HepG2 (cell line): ENCODE results near the gene PRIMPOL.

Experiments used
- BRF2 ChIP-seq: sonication (generic); formaldehyde crosslinking; IDR thresholded peaks from 2 replicates; pipeline ENCODE4 v1.8.1; 2022; ENCODE audit warnings: mild to moderate bottlenecking, missing genetic modification reagents
- CEBPB ChIP-seq: IDR thresholded peaks from 2 replicates; pipeline ENCODE4 v1.6.1; 2011; ENCODE audit warnings: low read depth, low read length, improper control_type of control experiment, borderline replicate concordance
- CTCF ChIP-seq: sonication (generic); formaldehyde crosslinking; IDR thresholded peaks from 2 replicates; pipeline ENCODE4 v1.5.0; 2020; ENCODE audit warnings: mild to moderate bottlenecking, missing genetic modification reagents, moderate library complexity
- FOXP1 ChIP-seq, 2 experiments: fragments of 450-650 bp in 1 of 2; IDR thresholded peaks; 2 replicates each; pipeline ENCODE4 v1.6.1; 2017 to 2018; ENCODE audit warnings: antibody characterized with exemption in 1 of 2
- HBP1 ChIP-seq: IDR thresholded peaks from 2 replicates; pipeline ENCODE4 v1.6.1; 2016; ENCODE audit warnings: low read depth, control low read depth
- IKZF5 ChIP-seq: IDR thresholded peaks from 2 replicates; pipeline ENCODE4 v1.6.1; 2018; ENCODE audit warnings: missing genetic modification reagents, mild to moderate bottlenecking, missing compliant biosample characterization
- JUND ChIP-seq: sonication (generic); formaldehyde crosslinking; IDR thresholded peaks from 2 replicates; pipeline ENCODE4 v1.8.0; 2022; ENCODE audit warnings: mild to moderate bottlenecking, missing genetic modification reagents
- MXD4 ChIP-seq: IDR thresholded peaks from 2 replicates; pipeline ENCODE4 v1.6.1; 2016; ENCODE audit warnings: mild to moderate bottlenecking, missing biosample characterization, missing genetic modification reagents
- TAF1 ChIP-seq: sonication (generic); formaldehyde crosslinking; IDR thresholded peaks from 2 replicates; pipeline ENCODE4 v1.4.0; 2020; ENCODE audit warnings: missing genetic modification reagents
- YY1 ChIP-seq: IDR thresholded peaks from 2 replicates; pipeline ENCODE4 v1.6.1; 2011; ENCODE audit warnings: low read length, low read depth, moderate library complexity, mild to moderate bottlenecking; ENCODE audit not compliant: insufficient read depth, insufficient replicate concordance
- ZMYM3 ChIP-seq: sonication (generic); formaldehyde crosslinking; IDR thresholded peaks from 2 replicates; pipeline ENCODE4 v1.5.1; 2020; ENCODE audit warnings: mild to moderate bottlenecking, missing genetic modification reagents
- ZNF570 ChIP-seq: sonication (generic); formaldehyde crosslinking; IDR thresholded peaks from 2 replicates; pipeline ENCODE4 v1.4.0; 2020; ENCODE audit warnings: mild to moderate bottlenecking, missing genetic modification reagents, borderline replicate concordance
- ZNF670 ChIP-seq: sonication (generic); formaldehyde crosslinking; IDR thresholded peaks from 2 replicates; pipeline ENCODE4 v1.8.0; 2022; ENCODE audit warnings: mild to moderate bottlenecking, missing genetic modification reagents, borderline replicate concordance
- ZNF792 ChIP-seq: IDR thresholded peaks from 2 replicates; pipeline ENCODE4 v1.6.1; 2016

- TF ChIP-seq CEBPB (no peak), IKZF5 (CRISPR knock-in tag) (no peak), FOXP1 (IDR thresholded peaks at IDR 0.05) (no peak), FOXP1 (CRISPR knock-in tag; IDR thresholded peaks at IDR 0.05) (no peak), YY1 (no peak), CTCF (CRISPR knock-in tag) (no peak), BRF2 (CRISPR knock-in tag) (no peak), MXD4 (CRISPR knock-in tag) (no peak), ZNF670 (CRISPR knock-in tag) (no peak), JUND (CRISPR knock-in tag) (no peak), ZMYM3 (CRISPR knock-in tag) (no peak), ZNF792 (CRISPR knock-in tag) (no peak), TAF1 (no peak), ZNF570 (CRISPR knock-in tag) (no peak), HBP1 (CRISPR knock-in tag) (no peak)
These were observed 56.2 kb downstream of the PRIMPOL start for GRCh38 chr4:184705692-184706091.
